ENCODE results near the gene DNAJB7. TPM values are rescaled to one million over a fixed set of nuclear protein-coding genes. Genes with fewer than 3 reads are reported as not detected.
A peak's percentile ranks its signal among the peaks of the same experiment; 100 is the strongest.

DNAJB7 gene
- total RNA-seq, 1 donor = not detected

DNA sequence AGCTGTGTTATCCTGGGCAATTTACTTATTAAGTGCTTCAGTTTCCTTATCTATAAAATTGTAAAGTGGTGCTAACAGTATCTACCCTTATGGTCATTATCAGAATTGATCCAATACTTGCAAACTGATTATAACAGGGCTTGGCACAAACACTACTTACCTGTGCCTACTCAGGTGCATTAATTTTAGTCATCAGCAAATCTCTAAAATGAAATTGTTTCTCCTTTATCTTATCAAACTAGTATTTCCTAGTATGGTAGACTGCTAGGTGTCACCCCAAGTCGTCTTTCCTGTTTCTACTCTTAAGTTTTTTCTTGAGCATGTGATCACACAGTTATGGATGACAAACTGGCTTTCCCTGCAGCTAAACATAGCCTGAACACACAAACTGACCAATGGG is 38.5 kb downstream of the DNAJB7 start:
- TF ChIP-seq, protein P1, sequence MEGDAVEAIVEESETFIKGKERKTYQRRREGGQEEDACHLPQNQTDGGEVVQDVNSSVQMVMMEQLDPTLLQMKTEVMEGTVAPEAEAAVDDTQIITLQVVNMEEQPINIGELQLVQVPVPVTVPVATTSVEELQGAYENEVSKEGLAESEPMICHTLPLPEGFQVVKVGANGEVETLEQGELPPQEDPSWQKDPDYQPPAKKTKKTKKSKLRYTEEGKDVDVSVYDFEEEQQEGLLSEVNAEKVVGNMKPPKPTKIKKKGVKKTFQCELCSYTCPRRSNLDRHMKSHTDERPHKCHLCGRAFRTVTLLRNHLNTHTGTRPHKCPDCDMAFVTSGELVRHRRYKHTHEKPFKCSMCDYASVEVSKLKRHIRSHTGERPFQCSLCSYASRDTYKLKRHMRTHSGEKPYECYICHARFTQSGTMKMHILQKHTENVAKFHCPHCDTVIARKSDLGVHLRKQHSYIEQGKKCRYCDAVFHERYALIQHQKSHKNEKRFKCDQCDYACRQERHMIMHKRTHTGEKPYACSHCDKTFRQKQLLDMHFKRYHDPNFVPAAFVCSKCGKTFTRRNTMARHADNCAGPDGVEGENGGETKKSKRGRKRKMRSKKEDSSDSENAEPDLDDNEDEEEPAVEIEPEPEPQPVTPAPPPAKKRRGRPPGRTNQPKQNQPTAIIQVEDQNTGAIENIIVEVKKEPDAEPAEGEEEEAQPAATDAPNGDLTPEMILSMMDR (IDR thresholded peaks at IDR 0.05; ENCODE audit: insufficient read depth, low read depth, low read length) = no peak
- no peak for DNase-seq (ENCODE audit: low read depth)
- H3K4me3 ChIP-seq (ENCODE audit: low read depth, low read length) = no peak overlapping the region

DNA sequence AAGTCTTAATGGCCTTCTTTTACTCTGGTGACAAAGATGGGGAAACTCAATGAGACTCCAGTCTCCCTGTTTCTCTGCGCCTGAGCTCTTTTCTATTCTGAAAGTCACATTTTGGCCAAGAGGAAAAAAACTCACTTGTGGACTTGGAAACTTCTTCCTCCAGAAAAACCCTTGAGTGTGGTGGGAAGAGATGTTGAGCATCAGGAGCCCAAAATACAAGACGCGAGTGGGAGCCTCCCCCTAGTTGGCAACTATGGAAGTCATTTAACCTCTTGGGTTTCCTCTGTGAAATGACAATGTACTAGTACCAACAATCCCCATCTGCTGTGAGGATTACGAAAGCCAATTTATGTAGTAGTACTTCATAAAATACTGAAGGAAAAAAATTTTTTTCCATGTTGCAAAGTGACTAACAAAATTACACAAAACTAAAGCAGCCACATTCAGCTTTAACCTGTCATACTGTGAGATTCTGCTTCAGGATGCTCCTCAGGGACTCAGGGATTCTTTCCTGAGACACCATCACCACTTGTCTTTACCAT is 42.2 kb downstream of the DNAJB7 start:
- TF ChIP-seq, protein P1 (IDR thresholded peaks at IDR 0.05; ENCODE audit: insufficient read depth, low read depth, low read length) = no peak
- DNase-seq (ENCODE audit: low read depth) = peak; percentile 60
- peak overlapping the region; percentile 100 for H3K4me3 ChIP-seq (ENCODE audit: low read depth, low read length)

DNA sequence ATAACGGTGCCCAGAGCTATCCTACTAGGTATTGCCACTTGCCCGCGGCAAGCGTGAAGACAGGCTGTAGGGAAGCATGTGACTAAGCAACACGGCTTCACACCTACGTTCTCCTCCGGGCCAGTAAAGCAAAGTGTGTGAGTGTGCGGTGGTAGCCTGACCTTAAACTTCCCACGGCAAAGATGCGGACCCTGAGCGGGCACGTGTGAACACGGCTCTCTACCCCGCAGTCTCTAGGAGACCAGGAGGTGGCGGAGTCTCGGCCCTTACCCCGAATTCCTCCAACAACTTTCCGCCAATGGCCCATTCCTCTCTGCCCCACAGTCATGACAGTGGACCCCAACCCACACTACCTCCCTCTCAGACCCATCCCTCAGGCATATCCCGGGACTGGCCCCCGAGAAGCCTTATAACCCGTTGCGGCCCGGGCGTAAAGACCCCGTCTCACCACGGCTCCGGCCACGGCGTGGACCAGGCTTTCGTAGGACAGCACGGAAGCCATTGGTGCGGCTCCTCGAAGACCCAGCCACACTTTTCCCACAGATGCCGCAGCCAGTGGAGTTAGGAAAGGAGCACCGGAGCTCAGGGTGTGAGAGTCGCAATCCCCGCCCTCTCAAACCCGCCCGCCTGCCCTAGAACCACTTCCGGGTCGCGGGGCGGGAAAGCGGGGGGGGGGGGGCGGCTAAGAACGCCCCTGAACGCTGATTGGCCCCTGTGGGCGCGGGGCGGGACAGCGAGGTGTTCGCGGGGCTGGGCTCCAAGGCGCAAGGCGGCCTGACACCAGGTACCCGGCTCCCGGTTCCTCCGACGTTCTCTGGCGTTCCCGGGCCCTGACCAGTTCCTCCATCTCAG is 42.9 kb downstream of the DNAJB7 start, which contains the start of gene SLC25A17:
SLC25A17 (minus strand) TSS at position 600 of the 852 bp plus-strand sequence; CDS start at position 502, 98 bp downstream.
- peak; percentile 83 for DNase-seq (ENCODE audit: low read depth)
- H3K4me3 ChIP-seq (ENCODE audit: low read depth, low read length) = peak within 1 kb of the TSS; percentile 100
- TF ChIP-seq, protein P1 (IDR thresholded peaks at IDR 0.05; ENCODE audit: insufficient read depth, low read depth, low read length) = peak; percentile 48

DNA sequence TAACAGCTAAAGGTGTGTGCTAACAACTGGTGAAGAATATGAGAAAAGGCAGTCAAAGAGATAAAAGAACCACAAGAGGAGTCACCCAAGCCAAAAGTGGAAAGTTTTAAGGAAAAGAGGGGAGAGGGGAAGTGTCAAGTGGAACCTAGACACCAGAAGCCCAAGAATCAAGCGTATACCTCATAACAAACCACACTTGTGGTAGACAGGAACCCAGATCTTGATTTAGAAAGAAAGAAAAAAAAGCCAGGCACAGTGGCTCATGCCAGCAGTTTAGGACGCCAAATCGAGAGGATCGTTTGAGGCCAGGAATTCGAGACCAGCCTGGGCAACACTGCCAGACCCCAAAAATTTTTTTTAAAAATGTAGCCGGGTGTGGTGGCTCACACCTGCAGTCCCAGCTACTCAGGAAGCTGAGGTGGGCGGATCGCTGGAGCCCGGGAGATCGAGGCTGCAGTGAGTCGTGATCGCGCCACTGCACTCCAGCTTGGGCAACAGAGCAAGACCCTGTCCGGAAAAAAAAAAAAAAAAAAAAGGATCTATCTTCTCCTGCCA is 43.6 kb downstream of the DNAJB7 start:
- peak overlapping the region; percentile 100 for H3K4me3 ChIP-seq (ENCODE audit: low read depth, low read length)
- DNase-seq (ENCODE audit: low read depth) = peak; percentile 8
- TF ChIP-seq, protein P1 (IDR thresholded peaks at IDR 0.05; ENCODE audit: insufficient read depth, low read depth, low read length) = no peak

DNA sequence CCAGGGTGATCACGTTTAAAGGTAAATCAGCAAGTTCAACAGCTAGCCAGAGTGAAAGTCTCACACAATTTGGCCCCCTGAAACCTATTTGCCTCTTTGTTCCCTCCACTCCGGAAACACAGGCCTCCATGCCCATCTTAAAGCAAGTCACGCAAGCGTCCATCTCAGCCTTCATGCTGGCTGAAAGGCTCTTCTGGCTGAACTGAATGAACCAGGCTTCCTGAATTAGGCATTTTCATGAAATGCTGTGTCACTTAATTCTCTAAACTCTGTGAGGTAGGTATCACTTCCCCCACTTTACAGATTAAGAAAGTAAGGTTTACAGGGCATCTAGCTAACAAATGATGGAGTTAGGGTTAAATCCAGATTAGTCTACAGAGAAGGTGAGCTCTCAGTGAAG is 44.2 kb downstream of the DNAJB7 start:
- DNase-seq (ENCODE audit: low read depth) = no peak
- TF ChIP-seq, protein P1 (IDR thresholded peaks at IDR 0.05; ENCODE audit: insufficient read depth, low read depth, low read length) = no peak
- H3K4me3 ChIP-seq (ENCODE audit: low read depth, low read length) = peak overlapping the region; percentile 100

DNA sequence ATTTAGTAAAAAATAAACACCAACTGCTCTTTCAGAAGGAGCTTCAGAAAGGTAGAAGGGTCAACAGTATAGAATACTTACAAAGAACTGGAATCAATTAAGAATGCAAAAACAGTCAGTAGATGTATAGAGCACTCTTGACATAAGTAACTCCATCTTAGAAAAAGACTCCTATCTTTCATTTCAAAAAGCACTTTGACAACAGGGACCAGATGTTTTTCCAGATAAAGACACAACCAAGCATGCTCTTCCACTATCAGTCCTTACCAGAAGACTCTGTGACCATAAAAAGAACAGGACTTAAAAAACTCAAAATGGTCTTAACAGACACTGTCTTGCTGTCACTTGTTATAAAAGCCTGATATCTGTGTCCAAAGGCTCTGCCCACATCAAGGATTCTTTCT is 48.0 kb downstream of the DNAJB7 start:
- H3K4me3 ChIP-seq (ENCODE audit: low read depth, low read length) = no peak overlapping the region
- DNase-seq (ENCODE audit: low read depth) = no peak
- TF ChIP-seq, protein P1 (IDR thresholded peaks at IDR 0.05; ENCODE audit: insufficient read depth, low read depth, low read length) = no peak

Small RNA genes within 50 kb of the gene (small RNA-seq; reads per million reads assigned to genes)
- 1.5 reads per million, percentile 36 among the genes with 10 or more reads in this experiment for gene MIR4766

Other genes with a start within 250 kb of the DNAJB7 start
- 44.9 and 50.6 TPM in 2 replicates for gene MRTFA, start 225.4 kb downstream of the DNAJB7 start, total RNA-seq
- 0.32 and 0.43 TPM in 2 replicates for gene MCHR1, start 182.6 kb downstream of the DNAJB7 start, total RNA-seq
- 12.9 and 23.7 TPM in 2 replicates for gene SLC25A17, start 42.8 kb downstream of the DNAJB7 start, total RNA-seq
- gene ST13, start 5.5 kb downstream of the DNAJB7 start, total RNA-seq = 190 and 199 TPM in 2 replicates
- 15.1 and 19.0 TPM in 2 replicates for gene XPNPEP3, start 5.0 kb downstream of the DNAJB7 start, total RNA-seq
- 54.4 and 59.6 TPM in 2 replicates for gene RBX1, start 89.3 kb upstream of the DNAJB7 start, total RNA-seq
- gene EP300, start 230.5 kb upstream of the DNAJB7 start, total RNA-seq = 45.4 and 73.8 TPM in 2 replicates

Measured in fibroblast of villous mesenchyme (primary cell).